Lung (tissue), 16 donors: ENCODE measurements around the gene FBL. TPM values are rescaled to one million over a fixed set of nuclear protein-coding genes. Genes with fewer than 3 reads are reported as not detected.
A peak's percentile ranks its signal among the peaks of the same experiment; 100 is the strongest.
"Not testable (repeated sequence)": the region's sequence is repeated elsewhere in the genome, so short reads cannot be mapped to it uniquely, and the experiment has no call there.

Experiments used
- ATAC-seq: fragments of 200-7000 bp; cut with Tn5 transposase; one replicate; pipeline ENCODE4 v1.9.1; 2020; ENCODE audit warnings: moderate number of reproducible peaks; ENCODE audit not compliant: insufficient read depth, low FRiP score
- DNase-seq, 3 donors: peaks; one replicate each; pipeline ENCODE4 v3.0.0-alpha.2; 2013 to 2017
- H3K27ac ChIP-seq, 2 donors: one replicate each; pipeline ENCODE4 v1.5.1; 2013; ENCODE audit warnings: mild to moderate bottlenecking in 2 of 2, moderate library complexity in 2 of 2, control low read depth in 1 of 2, inconsistent platforms in 1 of 2, low read depth in 1 of 2, low read length in 1 of 2
- H3K27me3 ChIP-seq, 3 donors: one replicate each; pipeline ENCODE4 v1.5.1; 2013; ENCODE audit warnings: low read length in 2 of 3; ENCODE audit not compliant: control insufficient read depth in 3 of 3, insufficient read depth in 3 of 3
- H3K36me3 ChIP-seq, 4 donors: one replicate each; pipeline ENCODE4 v1.5.1; 2013; ENCODE audit warnings: low read length in 4 of 4, mild to moderate bottlenecking in 1 of 4, moderate library complexity in 1 of 4; ENCODE audit not compliant: control insufficient read depth in 4 of 4, insufficient read depth in 4 of 4
- H3K4me1 ChIP-seq, 5 donors: one replicate each; pipeline ENCODE4 v1.5.1; 2013; ENCODE audit warnings: low read length in 5 of 5, mild to moderate bottlenecking in 2 of 5, moderate library complexity in 1 of 5; ENCODE audit not compliant: control insufficient read depth in 5 of 5, insufficient read depth in 5 of 5
- H3K4me3 ChIP-seq: one replicate; pipeline ENCODE4 v1.5.1; 2013; ENCODE audit warnings: mild to moderate bottlenecking, control low read depth, moderate library complexity
- H3K9ac ChIP-seq, 2 donors: one replicate each; pipeline ENCODE4 v1.5.1; 2013; ENCODE audit warnings: low read length in 2 of 2, control low read depth in 1 of 2; ENCODE audit not compliant: insufficient read depth in 1 of 2
- H3K9me3 ChIP-seq, 4 donors: one replicate each; pipeline ENCODE4 v1.5.1; 2013; ENCODE audit warnings: low read length in 3 of 4, mild to moderate bottlenecking in 1 of 4, moderate library complexity in 1 of 4; ENCODE audit not compliant: control insufficient read depth in 4 of 4, insufficient read depth in 3 of 4
- WGBS, 2 donors: extraction: QIAGEN DNeasy Blood & Tissue Kit; methylation state at CpG; one replicate each; pipeline ENCODE4 v1.1.7; 2013; 5-methylcytosine and 5-hydroxymethylcytosine counted together
- long read RNA-seq, 5 donors: transcript quantifications; one replicate each; lab custom pipeline, GENCODE V29; 2026
- polyA plus RNA-seq, 2 donors: library from polyadenylated mRNA; stranded (reverse); fragments of 200-250 nt; gene quantifications; one replicate each; pipeline ENCODE4 v1.2.1, GENCODE V29; 2013
- total RNA-seq, 2 donors: library from RNA; depleted of rRNA in 1 of 2; stranded (reverse); fragments of >200 nt in 1 of 2; gene quantifications; one replicate each; pipeline ENCODE4 v1.2.1, GENCODE V29; 2014 to 2021
- TF ChIP-seq, protein P1 (sequence below): IDR thresholded peaks from 2 replicates; pipeline ENCODE4 v1.5.1; 2012; ENCODE audit warnings: mild to moderate bottlenecking; ENCODE audit errors: control extremely low read depth, extremely low read depth
- donor health status: control.
- donor health status: control.
- donor health status: Bipolar disorder and iron deficiency.
- donor health status: healthy.
- donor health status: DM: yes; HTN: yes; CAD: no.

Gene FBL
- 100 to 1,000 TPM; 152 to 154 TPM for total RNA-seq
- 100 to 1,000 TPM; 249 to 253 TPM for polyA plus RNA-seq
- long read RNA-seq, donor 1, transcript FBL-201 (9 exons, 1,160 nt) = major isoform, 72 of 150 reads
- long read RNA-seq, donor 1, partial matches to known transcripts = 62 of 150 reads
- long read RNA-seq, donor 1, other reads (novel, unspliced or antisense) = 13 of 150 reads
- long read RNA-seq, donor 2, transcript FBL-201 (9 exons, 1,160 nt) = major isoform, 30 of 60 reads
- long read RNA-seq, donor 2, partial matches to known transcripts = 21 of 60 reads
- long read RNA-seq, donor 2, other reads (novel, unspliced or antisense) = 8 of 60 reads
- long read RNA-seq, donor 3, transcript FBL-201 (9 exons, 1,160 nt) = major isoform, 22 of 41 reads
- long read RNA-seq, donor 3, partial matches to known transcripts = 19 of 41 reads
- long read RNA-seq, donor 3, other reads (novel, unspliced or antisense) = 0 of 41 reads
- long read RNA-seq, donor 4, transcript FBL-201 (9 exons, 1,160 nt) = major isoform, 31 of 84 reads
- long read RNA-seq, donor 4, partial matches to known transcripts = 40 of 84 reads
- long read RNA-seq, donor 4, other reads (novel, unspliced or antisense) = 10 of 84 reads
- long read RNA-seq, donor 5, transcript FBL-201 (9 exons, 1,160 nt) = major isoform, 65 of 156 reads
- long read RNA-seq, donor 5, partial matches to known transcripts = 78 of 156 reads
- long read RNA-seq, donor 5, other reads (novel, unspliced or antisense) = 12 of 156 reads

GRCh38 chr19:39845933-39846677 lies at the start of gene FBL:
Gene FBL, minus strand, starts transcription at chr19:39846379. Its CDS starts 79 bp downstream, at chr19:39846300.
- no peaks in the 10 kb centered on the region for H3K9me3 ChIP-seq
- H3K27me3 ChIP-seq = no peaks in the 10 kb centered on the region
- peak within 1 kb of the TSS; percentile 80 to 95 for H3K27ac ChIP-seq
- ATAC-seq = peak; percentile 91
- WGBS, 2 donors = 0% methylated on average over 57 of the region's 57 CpGs
- H3K4me1 ChIP-seq = peaks cover 11 to 28% (median 15%) of the 10 kb centered on the region in 5 donors
- DNase-seq = peak; percentile 95 to 96 (median 96)
- H3K9ac ChIP-seq = peak within 1 kb of the TSS; percentile 84 to 89
- H3K4me3 ChIP-seq = peak within 1 kb of the TSS; percentile 78
- TF ChIP-seq, protein P1, sequence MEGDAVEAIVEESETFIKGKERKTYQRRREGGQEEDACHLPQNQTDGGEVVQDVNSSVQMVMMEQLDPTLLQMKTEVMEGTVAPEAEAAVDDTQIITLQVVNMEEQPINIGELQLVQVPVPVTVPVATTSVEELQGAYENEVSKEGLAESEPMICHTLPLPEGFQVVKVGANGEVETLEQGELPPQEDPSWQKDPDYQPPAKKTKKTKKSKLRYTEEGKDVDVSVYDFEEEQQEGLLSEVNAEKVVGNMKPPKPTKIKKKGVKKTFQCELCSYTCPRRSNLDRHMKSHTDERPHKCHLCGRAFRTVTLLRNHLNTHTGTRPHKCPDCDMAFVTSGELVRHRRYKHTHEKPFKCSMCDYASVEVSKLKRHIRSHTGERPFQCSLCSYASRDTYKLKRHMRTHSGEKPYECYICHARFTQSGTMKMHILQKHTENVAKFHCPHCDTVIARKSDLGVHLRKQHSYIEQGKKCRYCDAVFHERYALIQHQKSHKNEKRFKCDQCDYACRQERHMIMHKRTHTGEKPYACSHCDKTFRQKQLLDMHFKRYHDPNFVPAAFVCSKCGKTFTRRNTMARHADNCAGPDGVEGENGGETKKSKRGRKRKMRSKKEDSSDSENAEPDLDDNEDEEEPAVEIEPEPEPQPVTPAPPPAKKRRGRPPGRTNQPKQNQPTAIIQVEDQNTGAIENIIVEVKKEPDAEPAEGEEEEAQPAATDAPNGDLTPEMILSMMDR = no peak
- no peaks in the 10 kb centered on the region for H3K36me3 ChIP-seq

DNA sequence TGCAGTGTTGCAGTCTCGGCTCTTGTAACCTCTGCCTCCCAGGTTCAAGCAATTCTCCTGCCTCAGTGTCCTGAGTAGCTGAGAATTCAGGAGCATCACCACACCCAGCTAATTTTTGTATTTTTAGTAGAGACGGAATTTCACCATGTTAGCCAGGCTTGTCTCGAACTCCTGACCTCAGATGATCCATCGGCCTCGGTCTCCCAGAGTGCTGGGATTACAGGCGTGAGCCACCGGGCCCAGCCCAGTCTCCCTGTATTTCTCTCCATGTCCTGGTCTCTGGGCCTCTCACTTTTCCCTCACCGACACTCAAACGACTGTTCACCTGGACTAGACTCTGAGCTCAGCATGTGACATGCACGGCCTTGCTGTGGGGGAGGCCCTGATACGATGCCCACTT lies 48.9 kb upstream of the FBL start:
- H3K27ac ChIP-seq, H3K4me1 ChIP-seq, H3K36me3 ChIP-seq, H3K9ac ChIP-seq, H3K4me3 ChIP-seq, H3K9me3 ChIP-seq, H3K27me3 ChIP-seq, ATAC-seq, DNase-seq: not testable (repeated sequence)
- WGBS, 2 donors = 93 to 94% methylated on average over 11 of the region's 11 CpGs

GRCh38 chr19:39894236-39894606 lies 48.0 kb upstream of the FBL start:
- H3K4me1 ChIP-seq, H3K9ac ChIP-seq, H3K4me3 ChIP-seq, H3K9me3 ChIP-seq, DNase-seq, H3K27ac ChIP-seq, ATAC-seq, H3K27me3 ChIP-seq, H3K36me3 ChIP-seq: not testable (repeated sequence)
- 85 to 86% methylated on average over 13 of the region's 16 CpGs for WGBS, 2 donors

GRCh38 chr19:39893366-39894235 lies 47.4 kb upstream of the FBL start:
- WGBS, 2 donors = 67 to 69% methylated on average over 21 to 26 of the region's 29 CpGs
- not testable (repeated sequence) for ATAC-seq, H3K4me1 ChIP-seq

DNA sequence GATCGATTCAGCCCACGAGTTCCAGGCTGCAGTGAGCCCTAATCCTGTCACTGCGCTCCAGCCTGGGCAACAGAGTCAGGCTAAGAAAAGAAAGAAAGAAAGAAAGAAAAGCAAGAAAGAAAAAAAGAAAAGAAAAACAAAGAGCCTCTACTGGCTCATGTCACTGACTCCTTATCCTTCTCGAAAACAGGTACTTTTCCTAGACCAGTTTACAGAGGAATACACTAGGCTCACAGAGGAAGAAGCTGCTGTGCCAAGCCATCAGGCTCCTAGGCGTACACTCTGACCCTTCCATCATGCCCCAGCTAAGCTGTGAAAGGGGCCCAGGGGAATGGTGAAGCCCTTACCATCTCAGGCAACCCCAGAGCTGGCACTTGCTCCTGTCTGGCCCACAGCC lies 46.3 kb upstream of the FBL start:
- not testable (repeated sequence) for H3K9me3 ChIP-seq, H3K4me3 ChIP-seq, H3K9ac ChIP-seq, H3K27ac ChIP-seq, ATAC-seq, H3K27me3 ChIP-seq, DNase-seq, H3K36me3 ChIP-seq, H3K4me1 ChIP-seq
- 81 to 89% methylated on average over 5 of the region's 5 CpGs for WGBS, 2 donors

More at GRCh38 chr19:39893366-39894235, 47.4 kb upstream of the FBL start:
- H3K9me3 ChIP-seq, H3K27me3 ChIP-seq, H3K4me3 ChIP-seq, H3K9ac ChIP-seq, H3K27ac ChIP-seq, H3K36me3 ChIP-seq: not testable (repeated sequence)
- peak in 2 of 3 donors; percentile 29 to 41 for DNase-seq

DNA sequence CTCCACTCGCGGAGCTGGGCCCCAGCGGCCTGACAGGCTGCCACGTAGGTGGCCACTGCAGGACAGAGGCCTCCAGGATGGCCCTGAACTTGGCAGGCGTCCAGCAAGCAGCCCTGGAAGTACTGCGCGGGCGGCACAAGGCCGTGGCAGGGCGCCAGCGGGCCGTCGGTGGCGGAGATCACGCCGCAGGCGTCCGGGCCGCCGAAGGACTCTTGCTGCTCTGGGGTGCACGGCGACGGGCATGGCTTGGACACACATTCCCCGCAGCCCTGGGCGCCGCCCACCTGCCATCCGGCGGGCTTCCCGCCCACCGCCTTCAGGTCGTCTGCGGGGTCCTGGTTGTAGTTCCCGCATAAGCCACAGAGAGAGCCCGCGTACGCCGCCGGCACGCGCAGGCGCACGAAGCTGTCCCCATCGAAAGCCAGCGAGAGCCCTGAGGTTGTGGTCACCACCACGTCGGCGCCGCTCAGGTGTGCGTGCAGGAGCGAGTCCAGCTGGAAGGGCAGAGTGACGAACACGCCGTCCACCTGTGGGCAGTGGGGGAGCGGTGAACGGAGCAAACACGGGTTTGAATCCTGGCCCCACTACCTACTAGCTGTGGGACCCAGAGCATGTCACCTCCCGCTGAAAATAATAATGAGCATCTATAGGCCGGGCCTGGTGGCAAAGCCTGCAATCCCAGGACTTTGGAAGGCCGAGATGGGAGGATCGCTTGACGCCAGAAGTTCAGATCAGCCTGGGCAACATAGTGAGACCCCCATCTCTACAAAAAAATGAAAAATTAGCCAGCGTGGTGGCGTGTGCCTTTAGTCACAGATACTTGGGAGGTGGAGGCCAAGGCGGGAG lies 45.7 kb upstream of the FBL start:
- not testable (repeated sequence) for H3K36me3 ChIP-seq, H3K27me3 ChIP-seq, ATAC-seq, H3K4me3 ChIP-seq, H3K9me3 ChIP-seq, H3K27ac ChIP-seq, H3K4me1 ChIP-seq, H3K9ac ChIP-seq
- WGBS, 2 donors = 41 to 54% methylated on average over 50 to 64 of the region's 64 CpGs
- peak; percentile 13 to 59 (median 23) for DNase-seq
